ENCODE measurements around the gene MAPK8IP3.
"Not testable (repeated sequence)": the region's sequence is repeated elsewhere in the genome, so short reads cannot be mapped to it uniquely, and the experiment has no call there.

The MAPK8IP3 gene

DNA sequence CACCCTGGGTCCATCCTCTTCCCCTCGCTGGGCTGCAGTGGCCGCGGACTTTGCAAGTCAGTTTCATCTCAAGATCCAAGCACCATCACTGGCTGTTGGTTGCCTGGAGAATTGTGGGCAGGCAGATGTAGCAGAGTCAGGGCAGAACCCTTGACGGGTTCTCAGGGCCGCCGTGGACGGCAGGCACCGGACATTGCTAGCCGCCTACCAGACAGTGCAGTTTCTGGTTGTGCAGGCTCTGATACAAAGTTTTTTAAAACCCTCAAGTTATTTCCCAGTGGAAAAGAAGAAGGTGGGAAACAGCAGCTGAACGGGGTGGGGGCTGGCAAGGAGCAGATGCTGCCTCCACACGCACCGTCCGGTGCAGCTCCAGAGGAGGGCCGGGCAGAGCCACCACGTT is 3.4 kb downstream of the MAPK8IP3 start:
- DNase-seq (ENCODE audit: low read depth, low spot score), result no peak

DNA sequence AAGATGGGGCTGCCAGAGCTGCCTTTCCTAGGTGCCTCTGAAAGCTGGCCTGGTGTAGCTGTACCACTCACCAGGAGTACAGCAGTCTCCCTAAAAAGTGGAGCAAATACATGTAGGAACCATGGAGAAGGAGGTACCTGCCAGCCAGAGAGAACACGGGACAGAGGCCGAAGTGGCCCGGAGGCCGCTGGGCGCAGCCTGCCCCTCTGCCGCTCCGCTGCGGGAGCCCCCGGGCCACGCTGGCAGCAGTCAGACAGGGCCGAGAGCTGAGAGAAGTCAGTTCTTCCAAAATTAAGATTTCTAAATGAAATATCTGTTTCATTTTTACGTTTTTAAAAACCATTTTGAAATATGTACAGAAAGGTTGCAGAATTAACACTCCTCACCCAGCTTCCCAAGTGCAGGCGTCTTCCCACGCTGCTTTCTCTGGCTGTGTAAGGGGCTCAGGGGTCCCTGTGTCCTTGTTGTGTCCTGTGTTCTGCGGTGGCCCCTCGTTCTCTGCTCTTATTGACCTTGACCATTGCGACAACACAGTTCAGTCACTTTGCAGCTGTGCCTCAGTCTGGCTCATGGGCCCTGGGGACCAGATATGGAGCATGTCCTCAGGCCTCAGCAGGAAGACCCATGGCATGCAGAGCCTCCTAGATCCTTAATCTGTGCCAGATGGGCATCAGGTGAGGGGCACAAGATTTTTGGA is 5.0 kb downstream of the MAPK8IP3 start:
- DNase-seq (ENCODE audit: low read depth, low spot score), result no peak

GRCh38 chr16:1712791-1713261 is 6.8 kb downstream of the MAPK8IP3 start:
- no peak for DNase-seq (ENCODE audit: low read depth, low spot score)

- DNase-seq (ENCODE audit: low read depth, low spot score), result no peak
These were observed 7.3 kb downstream of the MAPK8IP3 start for GRCh38 chr16:1713331-1713730.

- no peak for DNase-seq (ENCODE audit: low read depth, low spot score)
These were observed 7.9 kb downstream of the MAPK8IP3 start for GRCh38 chr16:1713933-1714332.

DNA sequence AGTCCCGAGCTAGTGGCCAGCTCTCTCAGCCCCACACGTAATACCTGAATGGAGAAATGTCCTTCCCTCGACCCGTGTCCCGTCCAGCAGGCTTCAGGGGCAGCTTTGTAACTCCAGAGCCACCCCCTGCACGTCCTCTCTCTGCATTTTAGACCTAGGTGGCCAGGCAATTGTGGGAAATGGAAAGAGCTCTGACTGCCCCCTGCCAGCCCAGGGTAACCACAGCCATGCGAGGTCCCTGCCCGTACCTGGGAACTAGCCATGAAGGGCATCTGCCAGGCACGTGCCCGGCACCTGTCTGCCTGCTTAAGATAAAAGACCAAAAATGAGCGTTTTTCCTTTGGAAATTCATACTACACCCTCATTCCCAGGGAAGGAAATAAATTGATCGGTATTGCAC is 9.2 kb downstream of the MAPK8IP3 start:
- no peak for DNase-seq (ENCODE audit: low read depth, low spot score)

DNA sequence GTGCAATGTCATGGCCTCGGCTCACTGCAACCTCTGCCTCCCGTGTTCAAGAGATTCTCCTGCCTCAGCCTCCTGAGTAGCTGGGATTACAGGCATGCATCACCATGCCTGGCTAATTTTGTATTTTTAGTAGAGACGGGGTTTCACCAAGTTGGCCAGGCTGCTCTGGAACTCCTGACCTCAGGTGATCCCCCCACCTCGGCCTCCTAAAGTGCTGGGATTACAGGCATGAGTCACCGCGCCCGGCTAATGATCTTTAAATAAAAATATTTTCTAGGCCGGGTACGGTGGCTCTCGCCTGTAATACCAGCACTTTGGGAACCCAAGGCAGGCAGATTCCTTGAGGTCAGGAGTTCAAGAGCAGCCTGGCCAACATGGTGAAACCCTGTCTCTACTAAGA is 12.2 kb downstream of the MAPK8IP3 start:
- not testable (repeated sequence) for DNase-seq (ENCODE audit: low read depth, low spot score)

DNA sequence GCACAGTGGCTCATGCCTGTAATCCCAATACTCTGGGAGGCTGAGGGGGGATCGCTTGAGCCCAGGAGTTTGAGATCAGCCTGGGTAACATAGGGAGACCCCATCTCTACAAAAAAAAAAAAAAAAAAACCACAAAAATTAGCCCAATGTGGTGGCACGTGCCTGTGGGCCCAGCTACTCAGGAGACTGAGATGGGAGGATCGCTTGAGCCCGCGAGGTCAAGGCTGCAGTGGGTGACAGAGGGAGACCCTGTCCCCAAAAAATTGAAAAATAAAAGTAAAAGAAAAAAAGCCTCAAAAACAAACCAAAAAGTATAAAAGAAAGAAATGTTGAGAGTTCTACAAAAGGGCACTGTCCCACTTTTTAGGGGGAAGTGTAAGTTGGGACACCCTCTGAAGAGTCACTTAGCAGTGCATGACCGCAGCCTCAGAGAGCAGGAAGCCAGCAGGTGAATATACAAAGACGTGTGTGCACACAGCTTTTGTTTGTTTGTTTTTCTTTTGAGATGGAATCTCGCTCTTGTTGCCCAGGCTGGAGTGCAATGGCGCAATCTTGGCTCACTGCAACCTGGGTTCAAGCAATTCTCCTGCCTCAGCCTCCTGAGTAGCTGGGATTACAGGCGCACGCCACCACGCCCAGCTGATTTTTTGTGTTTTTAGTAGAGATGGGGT is 13.7 kb downstream of the MAPK8IP3 start:
- DNase-seq (ENCODE audit: low read depth, low spot score), result not testable (repeated sequence)

DNA sequence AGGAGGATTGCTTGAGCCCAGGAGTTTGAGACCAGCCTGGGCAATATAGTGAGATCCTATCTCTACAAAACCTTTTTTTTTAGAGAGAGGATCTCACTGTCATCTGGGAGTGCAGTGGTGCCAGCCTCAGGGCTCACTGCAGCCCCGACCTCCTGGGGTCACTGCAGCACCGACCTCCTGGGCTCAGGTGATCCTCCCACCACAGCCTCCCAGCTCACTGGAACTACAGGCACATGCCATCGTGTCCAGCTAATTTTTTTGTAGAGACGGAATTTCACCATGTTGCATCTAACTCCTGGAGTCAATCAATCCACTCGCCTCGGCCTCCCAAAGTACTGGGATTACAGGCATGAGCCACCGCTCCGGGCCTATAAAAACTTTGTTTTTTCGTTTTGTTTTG is 15.4 kb downstream of the MAPK8IP3 start:
- no peak for DNase-seq (ENCODE audit: low read depth, low spot score)

DNA sequence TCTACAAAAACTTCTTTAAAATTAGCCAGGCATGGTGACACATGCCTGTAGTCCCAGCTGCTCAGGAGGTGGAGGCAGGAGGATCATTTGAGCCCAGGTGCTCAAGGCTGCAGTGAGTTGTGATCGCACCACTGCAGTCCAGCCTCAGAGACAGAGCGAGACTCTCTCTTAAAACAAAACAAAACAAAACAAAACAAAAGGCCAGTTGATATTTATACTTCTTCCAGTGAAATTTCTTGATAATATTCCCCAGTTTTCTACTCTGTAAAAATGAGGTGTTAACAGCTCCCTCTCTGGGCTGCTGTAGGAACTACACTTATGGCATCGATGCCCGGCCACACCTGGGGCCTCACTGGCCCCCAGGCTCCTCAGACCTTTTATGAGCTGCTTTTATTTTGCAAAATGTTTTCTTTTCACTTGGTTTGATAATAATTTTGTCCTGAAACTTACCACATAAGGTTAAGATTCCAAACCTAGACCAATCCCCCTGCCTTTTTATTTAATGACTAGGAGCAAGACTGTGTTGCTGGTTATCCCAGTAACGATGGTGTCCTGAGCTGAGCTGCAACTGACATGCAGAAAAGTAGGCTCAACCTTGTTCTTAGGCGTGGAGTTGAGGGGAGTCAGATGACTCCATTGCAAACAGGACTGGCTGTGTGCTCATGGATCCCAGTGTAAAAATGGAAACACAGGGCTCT is 17.6 kb downstream of the MAPK8IP3 start:
- no peak for DNase-seq (ENCODE audit: low read depth, low spot score)

DNA sequence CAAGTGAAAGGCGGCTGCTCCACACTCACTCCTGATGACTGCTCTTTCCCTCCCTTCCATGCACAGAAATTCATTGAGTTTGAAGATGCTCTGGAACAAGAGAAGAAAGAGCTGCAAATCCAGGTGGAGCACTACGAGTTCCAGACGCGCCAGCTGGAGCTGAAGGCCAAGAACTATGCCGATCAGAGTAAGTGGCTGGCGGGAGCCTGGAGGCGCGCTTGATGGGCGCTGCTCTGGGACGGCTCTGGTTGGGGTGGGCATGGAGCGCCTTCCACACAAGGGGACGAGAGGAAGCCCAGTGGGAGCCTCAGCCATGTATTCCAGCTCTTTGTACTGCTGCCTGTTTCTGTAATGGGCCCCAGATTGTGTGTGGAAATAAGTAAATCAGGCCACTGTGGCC is 18.5 kb downstream of the MAPK8IP3 start:
- no peak for DNase-seq (ENCODE audit: low read depth, low spot score)

DNA sequence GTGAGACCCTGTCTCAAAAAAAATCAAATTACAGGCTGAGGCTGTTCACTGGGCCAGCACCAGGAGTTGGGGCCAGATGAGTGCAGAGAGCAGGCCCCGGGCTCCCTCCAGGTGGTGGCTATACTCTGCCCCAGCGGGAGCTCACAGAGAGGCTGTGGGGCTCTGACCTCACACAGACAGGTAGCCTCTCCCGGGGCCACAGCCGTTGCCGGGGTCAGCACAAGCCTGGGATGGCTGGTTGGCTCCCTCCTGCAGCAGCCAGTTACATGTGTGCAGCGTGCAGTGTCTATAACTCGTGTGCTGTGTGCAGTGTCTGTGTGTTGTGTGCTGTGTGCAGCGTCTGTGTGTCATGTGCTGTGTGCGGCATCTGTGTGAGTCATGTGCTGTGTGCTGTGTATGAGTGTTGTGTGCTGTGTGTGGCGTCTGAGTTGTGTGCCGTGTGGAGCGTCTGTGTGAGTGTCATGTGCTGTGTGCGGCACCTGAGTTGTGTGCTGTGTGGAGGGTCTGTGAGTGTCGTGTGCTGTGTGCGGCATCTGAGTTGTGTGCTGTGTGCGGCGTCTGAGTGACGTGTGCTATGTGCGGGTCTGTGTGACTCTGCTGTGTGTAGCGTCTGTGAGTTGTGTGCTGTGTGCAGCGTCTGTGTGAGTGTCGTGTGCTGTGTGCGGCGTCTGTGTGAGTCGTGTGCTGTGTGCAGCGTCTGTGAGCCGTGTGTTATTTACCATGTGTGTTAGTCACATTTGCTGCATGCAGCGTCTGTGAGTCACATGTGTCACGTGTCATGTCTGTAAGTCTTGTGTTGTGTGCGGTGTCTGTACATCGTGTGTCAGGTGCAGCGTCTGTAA is 20.9 kb downstream of the MAPK8IP3 start:
- DNase-seq (ENCODE audit: low read depth, low spot score), result no peak

DNA sequence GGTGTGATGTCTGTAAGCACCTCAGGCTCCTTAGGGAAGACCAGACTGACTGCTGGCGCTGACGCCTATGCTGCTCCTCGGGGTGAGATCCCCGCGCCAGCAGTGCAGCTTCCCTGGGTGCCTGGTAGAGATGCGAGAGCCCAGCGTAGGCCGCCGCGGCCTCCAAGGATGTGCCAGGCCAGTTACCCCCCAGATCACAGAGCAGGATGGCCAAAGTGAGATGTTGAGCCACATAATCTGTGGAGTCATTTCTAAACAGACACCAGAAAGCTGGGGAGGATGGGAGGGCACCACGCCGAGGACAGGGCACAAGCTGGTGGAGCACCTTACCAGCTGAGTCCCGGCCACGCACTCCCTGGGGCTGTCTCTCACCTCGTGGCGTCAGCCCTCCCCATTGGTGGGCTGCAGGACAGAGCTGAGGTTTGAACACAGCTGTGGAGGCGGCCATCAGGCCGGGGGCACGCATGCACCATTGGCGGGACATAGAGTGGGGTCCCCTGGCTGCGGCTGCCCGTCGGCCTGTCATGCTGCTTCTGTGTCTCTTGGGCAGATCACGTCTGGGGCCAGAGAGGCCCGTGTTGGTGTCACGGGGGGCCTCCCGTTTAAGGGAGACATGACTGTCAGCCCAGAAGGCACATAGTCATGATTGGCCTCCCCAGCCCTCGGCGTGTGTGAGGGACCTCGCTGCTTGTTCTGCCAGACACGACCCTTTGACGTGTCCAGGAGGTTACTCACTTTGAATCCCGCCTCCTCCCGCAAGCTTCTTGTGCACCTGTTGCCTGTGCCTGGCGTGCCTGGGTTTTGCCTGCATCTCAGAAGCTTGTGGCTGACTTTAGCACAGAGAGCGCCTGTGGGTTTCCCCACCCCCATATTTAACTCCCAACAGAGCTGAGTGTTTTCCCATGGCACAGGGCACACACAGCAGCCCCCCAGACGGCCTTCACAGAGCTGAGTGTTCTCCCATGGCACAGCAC is 21.9 kb downstream of the MAPK8IP3 start:
- no peak for DNase-seq (ENCODE audit: low read depth, low spot score)

DNA sequence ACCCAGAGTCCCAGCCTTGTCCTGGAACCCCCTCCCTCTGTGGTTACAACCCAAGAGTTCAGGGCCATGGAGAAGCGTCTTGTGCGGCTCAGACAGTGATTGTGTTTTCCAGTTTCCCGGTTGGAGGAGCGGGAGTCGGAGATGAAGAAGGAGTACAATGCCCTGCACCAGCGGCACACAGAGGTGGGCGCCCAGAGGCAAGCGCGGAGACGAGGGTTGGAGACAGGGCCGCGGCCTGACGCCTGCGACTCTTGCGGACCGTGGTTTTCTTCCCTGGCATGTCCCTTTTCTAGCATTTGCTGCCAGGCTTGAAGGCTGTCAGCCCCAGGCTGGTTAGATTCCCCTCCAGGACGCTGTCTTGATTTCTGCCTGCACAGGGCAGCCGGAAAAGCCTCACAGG is 23.0 kb downstream of the MAPK8IP3 start:
- no peak for DNase-seq (ENCODE audit: low read depth, low spot score)

- no peak for DNase-seq (ENCODE audit: low read depth, low spot score)
These were observed 23.4 kb downstream of the MAPK8IP3 start for GRCh38 chr16:1729445-1729844.

DNA sequence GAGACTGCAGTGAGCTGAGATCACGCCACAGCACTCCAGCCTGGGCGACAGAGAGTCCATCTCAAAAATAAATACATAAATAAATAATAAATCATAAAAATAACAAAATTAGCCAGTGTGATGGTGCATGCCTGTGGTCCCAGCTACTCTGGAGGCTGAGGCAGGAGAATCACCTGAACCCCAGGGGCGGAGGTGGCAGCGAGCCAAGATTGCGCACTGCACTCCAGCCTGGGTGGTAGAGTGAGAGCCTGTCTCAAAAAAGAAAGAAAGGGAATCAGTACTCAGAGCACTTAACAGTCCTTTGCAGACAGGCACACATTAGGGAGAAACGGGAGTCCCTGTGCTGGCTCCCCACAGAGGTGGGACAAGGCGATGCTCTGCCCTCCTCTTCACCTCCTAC is 25.1 kb downstream of the MAPK8IP3 start:
- DNase-seq (ENCODE audit: low read depth, low spot score), result no peak

- no peak for DNase-seq (ENCODE audit: low read depth, low spot score)
These were observed 25.6 kb downstream of the MAPK8IP3 start for GRCh38 chr16:1731603-1732002.

- DNase-seq (ENCODE audit: low read depth, low spot score), result no peak
These were observed 26.1 kb downstream of the MAPK8IP3 start for GRCh38 chr16:1732071-1732470.

- DNase-seq (ENCODE audit: low read depth, low spot score), result not testable (repeated sequence)
These were observed 26.6 kb downstream of the MAPK8IP3 start for GRCh38 chr16:1732551-1732987.

GRCh38 chr16:1734123-1734522 is 28.1 kb downstream of the MAPK8IP3 start:
- no peak for DNase-seq (ENCODE audit: low read depth, low spot score)

DNA sequence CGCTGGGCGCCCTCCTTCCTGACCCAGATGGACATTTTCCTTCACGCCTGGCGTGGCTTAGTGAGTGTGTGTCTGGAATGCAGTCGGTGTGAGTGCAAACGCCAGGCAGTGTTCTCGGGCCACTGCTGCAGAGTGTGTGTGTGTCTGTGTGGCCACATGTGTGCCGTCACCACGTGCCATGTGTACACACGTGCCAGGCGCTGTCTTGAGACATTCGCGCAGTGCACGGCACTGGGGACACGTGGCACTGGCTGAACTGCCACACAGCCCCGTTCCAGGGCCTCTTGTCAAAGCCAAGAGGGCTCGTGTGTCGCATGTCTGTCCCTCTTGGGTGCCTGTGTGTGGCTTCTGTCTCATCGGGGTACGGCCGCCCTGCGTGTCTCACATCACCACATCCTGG is 28.8 kb downstream of the MAPK8IP3 start:
- no peak for DNase-seq (ENCODE audit: low read depth, low spot score)

Measured in activated CD4-positive, CD25-positive, alpha-beta regulatory T cell treated with anti-CD3 and anti-CD28 coated beads, Interleukin-2, amount 50 U/mL, for 16 hours (primary cell).